HG02798 (cell line): ENCODE data around the gene ADGRE1.

Source experiments
- ATAC-seq: cut with Tn5 transposase; IDR thresholded peaks from one replicate; pipeline ENCODE4 v1.9.1; 2021; ENCODE audit warnings: mild to moderate bottlenecking; ENCODE audit not compliant: unreplicated experiment, poor library complexity

Gene ADGRE1

GRCh38 chr19:6873708-6874431 lies 13.5 kb upstream of the ADGRE1 start:
- ATAC-seq = no peak

- no peak for ATAC-seq
Observed at GRCh38 chr19:6875218-6875617, 12.2 kb upstream of the ADGRE1 start.

- ATAC-seq = no peak
Observed at GRCh38 chr19:6876748-6877147, 10.6 kb upstream of the ADGRE1 start.

GRCh38 chr19:6877766-6878165 lies 9.6 kb upstream of the ADGRE1 start:
- no peak for ATAC-seq

- ATAC-seq = no peak
Observed at GRCh38 chr19:6886277-6886897, 992 bp upstream of the ADGRE1 start.

- no peak for ATAC-seq
Observed at GRCh38 chr19:6888967-6889366, 1.6 kb downstream of the ADGRE1 start.

- no peak for ATAC-seq
Observed at GRCh38 chr19:6890401-6890913, 3.1 kb downstream of the ADGRE1 start.

GRCh38 chr19:6890938-6891337 lies 3.6 kb downstream of the ADGRE1 start:
- ATAC-seq = no peak

- ATAC-seq = no peak
Observed at GRCh38 chr19:6891761-6892385, 4.5 kb downstream of the ADGRE1 start.

- ATAC-seq = no peak
Observed at GRCh38 chr19:6894313-6894712, 6.9 kb downstream of the ADGRE1 start.

GRCh38 chr19:6903446-6903845 lies 16.1 kb downstream of the ADGRE1 start:
- no peak for ATAC-seq

- no peak for ATAC-seq
Observed at GRCh38 chr19:6906559-6907060, 19.2 kb downstream of the ADGRE1 start.

- no peak for ATAC-seq
Observed at GRCh38 chr19:6911523-6911922, 24.1 kb downstream of the ADGRE1 start.

GRCh38 chr19:6914321-6914720 lies 26.9 kb downstream of the ADGRE1 start:
- ATAC-seq = no peak

- no peak for ATAC-seq
Observed at GRCh38 chr19:6916952-6917351, 29.6 kb downstream of the ADGRE1 start.

GRCh38 chr19:6925386-6925785 lies 38.0 kb downstream of the ADGRE1 start:
- no peak for ATAC-seq

- no peak for ATAC-seq
Observed at GRCh38 chr19:6925801-6926751, 38.7 kb downstream of the ADGRE1 start.

- no peak for ATAC-seq
Observed at GRCh38 chr19:6930190-6930589, 42.8 kb downstream of the ADGRE1 start.

GRCh38 chr19:6935069-6935468 lies 47.7 kb downstream of the ADGRE1 start:
- no peak for ATAC-seq

- ATAC-seq = no peak
Observed at GRCh38 chr19:6935618-6936017, 48.2 kb downstream of the ADGRE1 start.
